Rectal smooth muscle tissue (tissue), 1 donor: Measurements from ENCODE around the gene MAP4.
A peak's percentile ranks its signal among the peaks of the same experiment; 100 is the strongest.

Experiments
- H3K27ac ChIP-seq: one replicate; pipeline ENCODE4 v1.7.0; 2013; ENCODE audit warnings: low read depth, low read length, inconsistent platforms
- H3K27me3 ChIP-seq: one replicate; pipeline ENCODE4 v1.7.0; 2013; ENCODE audit warnings: low read length; ENCODE audit not compliant: control insufficient read depth, insufficient read depth
- H3K36me3 ChIP-seq: one replicate; pipeline ENCODE4 v1.7.0; 2013; ENCODE audit warnings: low read length; ENCODE audit not compliant: control insufficient read depth, insufficient read depth
- H3K4me1 ChIP-seq: one replicate; pipeline ENCODE4 v1.7.0; 2013; ENCODE audit warnings: low read length; ENCODE audit not compliant: control insufficient read depth, insufficient read depth
- H3K4me3 ChIP-seq: one replicate; pipeline ENCODE4 v1.7.0; 2013; ENCODE audit warnings: low read length
- H3K9ac ChIP-seq: one replicate; pipeline ENCODE4 v1.7.0; 2013; ENCODE audit warnings: low read length

The MAP4 gene

GRCh38 chr3:47824541-47825473 lies 191.4 kb downstream of the MAP4 start:
- H3K9ac ChIP-seq: peak overlapping the region; percentile 82
- H3K36me3 ChIP-seq: peaks cover 10% of the 10 kb centered on the region
- peak overlapping the region; percentile 90 for H3K4me3 ChIP-seq
- H3K27me3 ChIP-seq: no peaks in the 10 kb centered on the region
- H3K4me1 ChIP-seq: peaks cover 11% of the 10 kb centered on the region
- H3K27ac ChIP-seq: peak overlapping the region; percentile 70

- Histone ChIP-seq H3K4me1 (no peaks in the 10 kb centered on the region), H3K27ac (no peak overlapping the region), H3K36me3 (peaks cover 3% of the 10 kb centered on the region), H3K4me3 (no peak overlapping the region), H3K27me3 (no peaks in the 10 kb centered on the region), H3K9ac (no peak overlapping the region)
Measured at GRCh38 chr3:47817609-47818008, 198.6 kb downstream of the MAP4 start.

GRCh38 chr3:47813551-47814177 lies 202.6 kb downstream of the MAP4 start:
- Histone ChIP-seq H3K27me3 (no peaks in the 10 kb centered on the region), H3K27ac (no peak overlapping the region), H3K4me3 (no peak overlapping the region), H3K36me3 (peaks cover 7% of the 10 kb centered on the region), H3K9ac (no peak overlapping the region), H3K4me1 (no peaks in the 10 kb centered on the region)

GRCh38 chr3:47804577-47804976 lies 211.6 kb downstream of the MAP4 start:
- Histone ChIP-seq H3K4me3 (no peak overlapping the region), H3K27me3 (no peaks in the 10 kb centered on the region), H3K9ac (no peak overlapping the region), H3K4me1 (peaks cover 11% of the 10 kb centered on the region), H3K36me3 (no peaks in the 10 kb centered on the region), H3K27ac (no peak overlapping the region)

GRCh38 chr3:47803480-47804025 lies 212.7 kb downstream of the MAP4 start:
- H3K36me3 ChIP-seq: no peaks in the 10 kb centered on the region
- H3K27ac ChIP-seq: peak overlapping the region; percentile 94
- peaks cover 11% of the 10 kb centered on the region for H3K4me1 ChIP-seq
- peak overlapping the region; percentile 90 for H3K4me3 ChIP-seq
- H3K27me3 ChIP-seq: no peaks in the 10 kb centered on the region
- H3K9ac ChIP-seq: peak overlapping the region; percentile 74

- Histone ChIP-seq H3K27ac (peak within 1 kb of the TSS; percentile 94), H3K4me1 (peaks cover 11% of the 10 kb centered on the region), H3K9ac (peak within 1 kb of the TSS; percentile 74), H3K4me3 (peak within 1 kb of the TSS; percentile 90), H3K36me3 (no peaks in the 10 kb centered on the region), H3K27me3 (no peaks in the 10 kb centered on the region)
Measured at GRCh38 chr3:47802734-47803479, 213.3 kb downstream of the MAP4 start, which contains the start of gene DHX30. DHX30 (plus strand) TSS chr3:47803138; CDS start chr3:47810684, 7,546 bp downstream.
